Sciatic nerve (tissue), 2 donors: ENCODE data around the gene HEXD. TPM values are rescaled to one million over a fixed set of nuclear protein-coding genes. Genes with fewer than 3 reads are reported as not detected.
A peak's percentile ranks its signal among the peaks of the same experiment; 100 is the strongest.
"Not testable (repeated sequence)": the region's sequence is repeated elsewhere in the genome, so short reads cannot be mapped to it uniquely, and the experiment has no call there.

Experiments used
- ATAC-seq: fragments of 200-7000 bp; cut with Tn5 transposase; one replicate; pipeline ENCODE4 v1.9.1; 2020; ENCODE audit warnings: mild to moderate bottlenecking, moderate library complexity
- DNase-seq: peaks from one replicate; pipeline ENCODE4 v3.0.0-alpha.2; 2020; ENCODE audit warnings: low spot score
- intact Hi-C: fragments of 100-400 bp; cut with DNase I; formaldehyde crosslinking; loops from one replicate; pipeline ENCODE4 v1.14.2; 2022
- total RNA-seq: library from RNA; stranded (reverse); fragmentation: NEBNext Ultra II Directional; extraction: Animal tissue kit (Norgen Biotek cat#: 25700); gene quantifications from one replicate; pipeline ENCODE4 v1.2.1, GENCODE V29; 2021
- donor health status: DM: no; HTN: no; CAD: no.
- donor health status: DM: no; HTN: no; CAD: no.

Gene HEXD
- total RNA-seq, 1 donor from 2014 or later = 43.2 TPM

GRCh38 chr17:82410014-82410716, 8.0 kb upstream of the HEXD start:
- DNase-seq (no peak), ATAC-seq (no peak)
- intact Hi-C loops = no loop called here

GRCh38 chr17:82411396-82412053, 6.6 kb upstream of the HEXD start:
- DNase-seq (no peak), ATAC-seq (no peak)
- intact Hi-C loops = no loop called here

GRCh38 chr17:82412081-82412480, 6.1 kb upstream of the HEXD start:
- ATAC-seq, intact Hi-C loops, DNase-seq: not testable (repeated sequence)

- ATAC-seq = no peak
- intact Hi-C loops = no loop called here
Observed at GRCh38 chr17:82412535-82413520, 5.3 kb upstream of the HEXD start.

DNA sequence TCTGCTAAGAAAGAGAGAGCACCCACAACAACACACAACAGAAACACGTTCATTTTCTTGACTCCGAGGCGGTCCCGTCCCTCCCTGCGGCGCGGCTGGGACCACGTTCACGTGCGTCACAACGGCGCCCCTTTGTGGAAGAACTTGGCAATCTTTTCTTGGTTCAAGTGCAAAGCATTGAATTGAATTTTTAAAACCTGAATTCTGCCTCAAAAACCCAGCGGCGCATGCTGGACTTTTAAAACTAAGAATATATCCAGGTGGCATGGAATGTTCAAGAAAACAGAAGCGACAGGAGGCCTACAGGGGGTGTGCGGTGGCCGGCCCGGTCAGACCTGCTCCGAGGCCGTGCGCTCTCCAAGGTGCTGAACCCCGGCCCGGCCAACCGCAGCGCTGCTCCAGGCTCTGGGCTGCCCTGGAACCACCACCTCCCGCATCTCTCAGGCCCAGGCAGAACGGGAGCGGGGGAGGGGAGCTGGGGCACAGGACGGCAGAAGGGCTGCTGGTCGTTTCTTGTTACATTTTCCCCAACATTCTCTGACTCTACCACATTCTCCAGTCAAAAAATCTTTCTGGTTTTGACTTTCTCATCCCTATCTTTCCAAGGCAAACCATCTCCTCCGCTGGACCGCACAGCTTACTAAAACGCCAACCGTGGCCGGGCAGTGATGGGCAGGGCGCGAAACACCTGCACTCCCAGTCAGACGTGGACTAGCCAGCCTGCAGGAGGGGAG, 3.4 kb upstream of the HEXD start:
- intact Hi-C loops = loop anchor here (2.0 kb wide), 1 partner anchor 62 kb away; no protein-coding TSS in a partner anchor
- ATAC-seq (peak; percentile 87), DNase-seq (peak; percentile 86)

More at GRCh38 chr17:82412535-82413520, 5.3 kb upstream of the HEXD start:
- DNase-seq = no peak

DNA sequence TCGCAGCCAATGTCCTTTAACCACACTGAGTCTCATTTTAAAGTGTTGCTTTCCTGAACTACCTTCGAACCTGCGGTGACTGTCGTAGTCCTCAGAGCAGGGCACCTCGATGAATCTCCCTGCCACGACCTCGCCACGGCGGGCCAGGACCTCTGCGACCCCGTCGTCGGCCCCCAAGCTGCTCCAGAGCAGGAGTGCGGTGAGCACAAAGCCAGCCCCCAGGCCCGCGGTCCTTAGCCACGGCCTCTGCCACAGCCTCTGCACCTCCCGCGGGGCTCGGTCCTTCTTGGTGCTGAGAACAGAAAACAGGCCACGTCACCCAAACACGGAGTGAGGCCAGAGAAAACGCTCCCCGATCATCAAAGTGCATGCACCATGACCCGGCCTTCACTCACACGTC, 2.8 kb upstream of the HEXD start:
- DNase-seq = no peak
- ATAC-seq = no peak
- intact Hi-C loops = loop anchor here (2.0 kb wide), 1 partner anchor 63 kb away; no protein-coding TSS in a partner anchor

- intact Hi-C loops = loop anchor here (2.0 kb wide), 1 partner anchor 63 kb away; no protein-coding TSS in a partner anchor
- DNase-seq = no peak
- no peak for ATAC-seq
Observed at GRCh38 chr17:82415786-82416185, 2.4 kb upstream of the HEXD start.

DNA sequence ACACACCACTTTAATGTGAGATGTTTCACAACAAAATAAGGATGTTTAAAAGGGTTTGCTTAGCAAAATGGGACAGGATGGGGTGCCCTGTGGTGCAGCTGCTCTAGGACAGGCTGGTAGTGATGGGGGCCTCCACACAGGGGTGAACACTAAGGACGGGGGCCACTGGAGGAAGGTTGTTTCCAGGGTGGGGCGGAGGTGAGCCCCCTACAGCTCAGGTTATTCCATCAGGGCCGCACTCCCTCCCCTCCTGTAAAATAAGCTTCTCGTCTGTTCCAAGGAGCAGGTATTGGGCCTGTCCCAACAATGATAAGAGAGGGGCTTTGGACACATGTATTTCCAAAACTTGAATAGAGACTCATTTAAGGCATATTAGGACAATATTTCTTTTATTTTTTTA, 1.9 kb upstream of the HEXD start:
- DNase-seq (no peak), ATAC-seq (no peak)
- intact Hi-C loops = no loop called here

DNA sequence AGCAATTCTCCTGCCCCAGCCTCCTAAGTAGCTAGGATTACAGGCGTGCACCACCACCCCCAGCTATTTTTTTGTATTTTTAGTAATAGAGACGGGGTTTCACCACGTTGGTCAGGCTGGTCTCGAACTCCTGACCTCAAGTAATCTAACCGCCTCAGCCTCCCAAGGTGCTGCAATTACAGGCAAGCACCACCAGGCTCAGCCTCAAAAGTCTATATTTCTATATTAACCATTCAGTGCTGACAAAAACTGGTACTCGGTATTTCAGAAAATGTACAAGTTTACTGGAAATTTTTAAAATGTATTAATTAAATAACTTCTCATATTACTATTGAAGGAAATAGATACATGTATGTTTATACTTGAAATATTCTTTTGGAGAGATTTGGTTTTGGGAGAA, 1.4 kb upstream of the HEXD start:
- intact Hi-C loops = no loop called here
- ATAC-seq (no peak), DNase-seq (no peak)

DNA sequence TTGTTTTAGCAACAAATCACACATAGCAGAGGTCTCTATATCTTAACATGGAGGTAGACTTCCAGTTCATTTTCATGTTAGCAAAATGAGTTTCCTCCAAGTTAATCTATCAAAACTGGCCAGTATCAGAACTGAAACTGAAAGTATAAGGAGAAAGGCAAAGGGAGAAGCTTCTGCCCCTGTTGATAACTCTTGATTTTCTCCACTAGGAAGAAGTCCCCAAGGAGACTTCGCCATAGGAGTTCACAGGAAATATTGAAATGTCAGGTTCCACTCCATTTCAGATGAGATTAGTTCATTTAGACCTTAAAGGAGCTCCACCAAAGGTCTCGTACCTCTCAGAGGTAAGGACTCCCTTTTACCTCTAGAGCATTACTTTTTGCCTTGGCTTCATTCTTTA, 1.4 kb downstream of the HEXD start:
- ATAC-seq = no peak
- no peak for DNase-seq

DNA sequence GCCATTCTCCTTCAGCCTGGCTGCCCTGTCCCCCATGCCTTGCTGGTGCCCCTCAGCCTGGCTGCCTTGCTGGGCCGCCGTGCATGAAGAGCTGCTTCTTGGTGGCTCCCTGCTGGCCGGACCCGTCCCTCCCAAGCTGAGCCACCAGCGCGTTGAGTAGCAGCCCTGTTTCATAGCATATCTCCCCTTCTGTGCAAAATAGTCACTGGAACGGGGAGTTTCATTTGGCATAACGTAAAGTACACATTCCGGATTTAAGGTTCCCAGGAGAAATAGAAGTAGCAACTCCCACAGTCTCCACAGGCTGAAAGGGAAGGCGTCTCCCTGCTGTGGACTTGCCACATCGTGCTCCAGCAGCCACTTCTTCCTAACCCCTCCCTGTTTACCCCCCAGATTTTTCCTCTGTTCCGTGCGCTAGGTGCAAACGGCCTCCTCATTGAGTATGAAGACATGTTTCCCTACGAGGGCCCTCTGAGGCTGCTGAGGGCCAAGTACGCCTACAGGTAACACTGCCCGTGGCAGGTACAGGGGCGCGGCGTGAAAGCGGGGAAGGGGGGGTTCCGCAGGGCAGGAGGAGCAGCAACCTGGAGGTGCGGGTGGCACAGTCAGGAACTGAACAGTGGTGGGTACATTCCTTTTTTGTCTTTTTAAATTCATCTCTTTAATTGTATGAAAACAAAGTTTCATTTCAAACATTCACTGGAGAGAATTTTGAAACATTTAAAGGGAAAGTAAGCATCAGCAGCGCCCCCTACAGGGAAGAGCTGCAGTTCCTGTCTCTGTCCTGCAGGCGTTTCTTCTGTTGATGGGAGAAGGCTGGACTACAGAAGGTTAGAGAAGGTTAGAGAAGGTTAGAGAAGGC, 6.1 kb downstream of the HEXD start:
- intact Hi-C loops = no loop called here

More for the DNA sequence above, 1.4 kb downstream of the HEXD start:
- intact Hi-C loops = no loop called here

GRCh38 chr17:82424863-82425159, 6.7 kb downstream of the HEXD start:
- DNase-seq (no peak), ATAC-seq (no peak)
- intact Hi-C loops = no loop called here

More for the DNA sequence above, 6.1 kb downstream of the HEXD start:
- DNase-seq = no peak
- peak; percentile 63 for ATAC-seq

DNA sequence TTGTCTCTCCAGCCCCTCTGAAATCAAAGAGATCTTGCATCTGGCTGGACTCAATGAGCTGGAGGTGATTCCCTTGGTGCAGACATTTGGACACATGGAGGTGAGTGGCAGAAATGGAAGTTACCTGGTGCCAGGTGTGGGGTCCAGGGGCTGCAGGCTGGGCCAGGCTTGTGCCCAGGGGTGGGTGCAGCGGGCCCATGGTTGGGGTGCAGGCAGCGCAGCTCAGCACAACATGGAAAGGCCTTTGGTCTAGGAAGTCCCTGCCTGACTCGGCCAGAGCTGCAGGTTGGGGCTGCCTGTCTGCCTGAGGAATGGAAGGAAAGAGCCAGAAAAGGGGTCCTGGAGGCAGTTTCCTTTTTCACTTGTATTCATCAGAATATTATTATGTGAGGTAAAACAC, 10.4 kb downstream of the HEXD start:
- ATAC-seq (no peak), DNase-seq (no peak)
- intact Hi-C loops = no loop called here

GRCh38 chr17:82429824-82430223, 11.7 kb downstream of the HEXD start:
- no peak for ATAC-seq
- intact Hi-C loops = no loop called here
- DNase-seq = no peak

DNA sequence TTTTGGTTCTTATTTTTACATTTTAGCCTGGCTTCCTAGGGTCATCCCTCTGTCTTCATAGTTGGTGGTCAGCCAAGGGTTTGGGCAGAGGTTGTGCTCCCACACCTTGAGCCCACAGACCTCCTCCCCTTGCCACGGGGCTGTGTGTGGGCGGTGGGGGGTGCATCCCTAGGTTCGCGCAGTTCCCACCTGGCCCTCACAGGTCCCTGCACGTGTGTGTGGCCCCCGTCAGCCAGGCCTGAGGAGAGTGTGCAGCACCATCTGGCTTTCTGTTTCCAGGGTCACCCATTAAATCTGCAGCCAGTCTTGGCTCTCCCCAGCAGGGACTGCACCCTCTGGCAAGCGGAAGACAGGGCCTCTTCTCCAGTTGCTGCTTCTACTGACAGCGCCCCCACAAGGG, 13.9 kb downstream of the HEXD start:
- ATAC-seq (no peak), DNase-seq (no peak)
- intact Hi-C loops = no loop called here

GRCh38 chr17:82433560-82434215, 15.5 kb downstream of the HEXD start:
- intact Hi-C loops = no loop called here
- ATAC-seq = no peak
- DNase-seq = no peak

DNA sequence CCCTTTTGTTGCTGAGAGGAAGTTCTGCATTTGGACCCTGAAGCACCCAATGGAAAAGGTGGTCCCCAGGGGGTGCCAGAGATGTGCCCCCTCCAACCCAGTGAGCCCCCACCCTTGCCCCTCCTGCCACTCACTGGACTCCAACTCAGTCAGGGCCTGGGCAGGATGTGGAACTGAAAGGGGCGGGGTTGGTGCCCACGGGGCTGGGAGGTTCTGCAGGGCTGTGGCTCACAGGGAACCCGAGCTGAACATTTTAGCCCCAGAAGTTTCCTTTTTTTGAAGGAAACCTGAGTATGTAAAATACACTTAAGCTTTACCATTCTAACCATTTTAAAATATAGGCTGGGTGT, 16.0 kb downstream of the HEXD start:
- intact Hi-C loops = no loop called here
- no peak for ATAC-seq
- DNase-seq = no peak

- intact Hi-C loops = no loop called here
- ATAC-seq (no peak), DNase-seq (no peak)
Observed at GRCh38 chr17:82435103-82435502, 17.0 kb downstream of the HEXD start.
